ENCODE results near the gene ASCL2.

DNA sequence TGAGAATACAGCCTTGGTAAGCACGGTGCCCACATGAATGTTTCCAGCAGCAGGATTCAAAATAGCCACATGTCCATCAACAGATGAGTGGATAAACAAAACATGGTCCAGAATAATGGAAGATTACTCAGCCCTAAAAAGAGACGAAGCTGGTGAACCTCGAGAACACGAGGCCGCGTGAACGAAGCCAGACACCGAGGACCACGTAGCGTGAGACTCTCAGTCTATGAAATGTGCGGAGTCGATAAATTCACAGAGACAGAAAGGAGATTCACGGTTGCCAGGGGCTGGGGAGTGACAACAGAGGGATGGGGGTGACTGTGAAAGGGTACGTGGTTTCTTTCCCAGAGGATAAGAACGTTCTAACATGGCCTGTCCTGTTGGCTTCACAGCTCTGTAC, 2.9 kb upstream of the ASCL2 start:
- TF ChIP-seq, protein P1, sequence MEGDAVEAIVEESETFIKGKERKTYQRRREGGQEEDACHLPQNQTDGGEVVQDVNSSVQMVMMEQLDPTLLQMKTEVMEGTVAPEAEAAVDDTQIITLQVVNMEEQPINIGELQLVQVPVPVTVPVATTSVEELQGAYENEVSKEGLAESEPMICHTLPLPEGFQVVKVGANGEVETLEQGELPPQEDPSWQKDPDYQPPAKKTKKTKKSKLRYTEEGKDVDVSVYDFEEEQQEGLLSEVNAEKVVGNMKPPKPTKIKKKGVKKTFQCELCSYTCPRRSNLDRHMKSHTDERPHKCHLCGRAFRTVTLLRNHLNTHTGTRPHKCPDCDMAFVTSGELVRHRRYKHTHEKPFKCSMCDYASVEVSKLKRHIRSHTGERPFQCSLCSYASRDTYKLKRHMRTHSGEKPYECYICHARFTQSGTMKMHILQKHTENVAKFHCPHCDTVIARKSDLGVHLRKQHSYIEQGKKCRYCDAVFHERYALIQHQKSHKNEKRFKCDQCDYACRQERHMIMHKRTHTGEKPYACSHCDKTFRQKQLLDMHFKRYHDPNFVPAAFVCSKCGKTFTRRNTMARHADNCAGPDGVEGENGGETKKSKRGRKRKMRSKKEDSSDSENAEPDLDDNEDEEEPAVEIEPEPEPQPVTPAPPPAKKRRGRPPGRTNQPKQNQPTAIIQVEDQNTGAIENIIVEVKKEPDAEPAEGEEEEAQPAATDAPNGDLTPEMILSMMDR (IDR thresholded peaks at IDR 0.05), result no peak
- TF ChIP-seq POLR2AphosphoS5 (IDR thresholded peaks at IDR 0.05), result no peak
- TF ChIP-seq EP300 (IDR thresholded peaks at IDR 0.05), result no peak
